Smooth muscle cell (in vitro differentiated cells): Measurements from ENCODE around the gene PGR. TPM values are rescaled to one million over a fixed set of nuclear protein-coding genes. Genes with fewer than 3 reads are reported as not detected.

Experiments
- DNase-seq: peaks from one replicate; lab custom pipeline; 2025; ENCODE audit not compliant: unreplicated experiment; lab: John Stamatoyannopoulos, UW
- H2AFZ ChIP-seq: fragments of 200-600 bp; sonication (generic); 2 replicates; pipeline ENCODE4 v1.6.0; 2016; ENCODE audit warnings: antibody characterized with exemption, low read depth, mild to moderate bottlenecking
- H3F3A ChIP-seq: fragments of 200-600 bp; sonication (generic); 2 replicates; pipeline ENCODE4 v1.6.0; 2017; ENCODE audit warnings: antibody characterized with exemption, low read depth
- H3K27ac ChIP-seq: fragments of 200-600 bp; sonication (generic); 2 replicates; pipeline ENCODE4 v1.5.1; 2016; ENCODE audit warnings: low read depth, mild to moderate bottlenecking
- H3K27me3 ChIP-seq: fragments of 200-600 bp; sonication (generic); 2 replicates; pipeline ENCODE4 v1.6.1; 2016; ENCODE audit warnings: low read depth, mild to moderate bottlenecking
- H3K36me3 ChIP-seq: fragments of 200-600 bp; sonication (generic); 2 replicates; pipeline ENCODE4 v1.5.1; 2016; ENCODE audit warnings: low read depth
- H3K4me1 ChIP-seq: fragments of 200-600 bp; sonication (generic); 2 replicates; pipeline ENCODE4 v1.5.1; 2016; ENCODE audit warnings: low read depth
- H3K4me2 ChIP-seq: fragments of 200-600 bp; sonication (generic); 2 replicates; pipeline ENCODE4 v1.6.0; 2016; ENCODE audit warnings: mild to moderate bottlenecking
- H3K4me3 ChIP-seq: fragments of 200-600 bp; sonication (generic); 2 replicates; pipeline ENCODE4 v1.5.1; 2016; ENCODE audit warnings: mild to moderate bottlenecking
- H3K79me2 ChIP-seq: fragments of 200-600 bp; sonication (generic); 2 replicates; pipeline ENCODE4 v1.6.0; 2016; ENCODE audit warnings: low read depth, mild to moderate bottlenecking
- H3K9ac ChIP-seq: fragments of 200-600 bp; sonication (generic); 2 replicates; pipeline ENCODE4 v1.6.0; 2016; ENCODE audit warnings: low read depth
- H3K9me3 ChIP-seq: fragments of 200-600 bp; sonication (generic); replicated peaks from 2 replicates; pipeline ENCODE4 v1.5.1; 2016; ENCODE audit warnings: low read depth
- H4K20me1 ChIP-seq: fragments of 200-600 bp; sonication (generic); 2 replicates; pipeline ENCODE4 v1.6.0; 2016; ENCODE audit warnings: low read depth
- WGBS: methylation state at CpG from one replicate; pipeline ENCODE4 v1.1.7; 2016; ENCODE audit warnings: low lambda C conversion rate; 5-methylcytosine and 5-hydroxymethylcytosine counted together
- polyA plus RNA-seq: library from polyadenylated mRNA; unstranded; fragments of >200 nt; fragmentation: Nextera tagmentation; extraction: Ambion mirVana; gene quantifications from 2 replicates; pipeline ENCODE4 v1.2.1, GENCODE V29; 2016
- total RNA-seq: library from RNA; depleted of rRNA; stranded (reverse); fragments of >200 nt; gene quantifications from 2 replicates; pipeline ENCODE4 v1.2.3, GENCODE V29; 2014
- TF ChIP-seq, protein P1 (sequence below): fragments of 200-600 bp; sonication (generic); IDR thresholded peaks from 2 replicates; pipeline ENCODE4 v1.5.1; 2017; ENCODE audit warnings: borderline replicate concordance, mild to moderate bottlenecking, antibody characterized with exemption; ENCODE audit not compliant: insufficient read depth, poor library complexity, severe bottlenecking

Gene PGR
- total and polyA plus RNA-seq, 2 experiments from 2014 or later, result 0.27 to 0.85 TPM

DNA sequence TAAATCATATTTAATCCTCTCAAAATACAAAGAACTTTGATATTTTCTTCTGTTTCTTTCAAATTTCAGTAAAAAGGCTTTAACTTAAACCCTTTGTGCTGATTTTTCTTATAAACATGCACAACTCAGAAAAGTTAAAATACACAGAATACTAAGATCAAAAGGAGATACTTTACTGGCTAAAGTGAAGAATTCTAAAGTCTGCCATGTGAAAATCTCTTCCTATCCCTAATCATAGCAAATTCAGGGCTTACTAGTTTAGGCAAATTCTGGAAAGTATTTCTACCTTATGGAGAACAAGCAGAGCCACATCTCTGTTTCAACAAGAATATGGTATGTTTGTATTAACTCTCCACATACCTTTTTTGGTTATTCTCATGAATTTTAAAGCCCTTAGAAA is 96.6 kb downstream of the PGR start:
- no peak overlapping the region for H3K27ac ChIP-seq
- H2AFZ ChIP-seq, result no peak overlapping the region
- H3K4me3 ChIP-seq, result no peak overlapping the region
- no peaks in the 10 kb centered on the region for H3K4me1 ChIP-seq
- H3K9me3 ChIP-seq, result no peaks in the 10 kb centered on the region
- no peaks in the 10 kb centered on the region for H3K79me2 ChIP-seq
- H3K27me3 ChIP-seq, result no peaks in the 10 kb centered on the region
- no peaks in the 10 kb centered on the region for H4K20me1 ChIP-seq
- H3K4me2 ChIP-seq, result no peak overlapping the region
- no peak for DNase-seq
- TF ChIP-seq, protein P1, sequence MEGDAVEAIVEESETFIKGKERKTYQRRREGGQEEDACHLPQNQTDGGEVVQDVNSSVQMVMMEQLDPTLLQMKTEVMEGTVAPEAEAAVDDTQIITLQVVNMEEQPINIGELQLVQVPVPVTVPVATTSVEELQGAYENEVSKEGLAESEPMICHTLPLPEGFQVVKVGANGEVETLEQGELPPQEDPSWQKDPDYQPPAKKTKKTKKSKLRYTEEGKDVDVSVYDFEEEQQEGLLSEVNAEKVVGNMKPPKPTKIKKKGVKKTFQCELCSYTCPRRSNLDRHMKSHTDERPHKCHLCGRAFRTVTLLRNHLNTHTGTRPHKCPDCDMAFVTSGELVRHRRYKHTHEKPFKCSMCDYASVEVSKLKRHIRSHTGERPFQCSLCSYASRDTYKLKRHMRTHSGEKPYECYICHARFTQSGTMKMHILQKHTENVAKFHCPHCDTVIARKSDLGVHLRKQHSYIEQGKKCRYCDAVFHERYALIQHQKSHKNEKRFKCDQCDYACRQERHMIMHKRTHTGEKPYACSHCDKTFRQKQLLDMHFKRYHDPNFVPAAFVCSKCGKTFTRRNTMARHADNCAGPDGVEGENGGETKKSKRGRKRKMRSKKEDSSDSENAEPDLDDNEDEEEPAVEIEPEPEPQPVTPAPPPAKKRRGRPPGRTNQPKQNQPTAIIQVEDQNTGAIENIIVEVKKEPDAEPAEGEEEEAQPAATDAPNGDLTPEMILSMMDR, result no peak
- H3K9ac ChIP-seq, result no peak overlapping the region
- no peaks in the 10 kb centered on the region for H3F3A ChIP-seq
- H3K36me3 ChIP-seq, result no peaks in the 10 kb centered on the region

DNA sequence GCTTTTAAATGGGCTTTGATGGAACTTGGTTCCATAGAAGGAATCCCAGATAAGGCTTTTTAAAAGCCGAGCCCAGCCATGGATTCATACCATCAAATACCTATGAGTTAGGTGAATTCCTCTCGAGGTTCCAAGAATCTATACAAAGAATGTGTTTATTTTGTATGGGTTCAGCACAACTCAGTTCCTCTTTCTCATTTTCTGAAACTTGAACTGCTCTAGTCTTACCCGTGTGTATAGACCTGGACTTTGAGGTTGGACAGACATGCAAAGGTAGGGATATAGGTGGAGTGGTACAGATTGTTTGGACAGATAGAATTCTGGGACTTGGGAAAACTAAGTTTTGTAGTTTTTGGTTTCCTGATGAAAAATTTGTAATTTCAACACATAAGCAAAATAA is 97.9 kb downstream of the PGR start:
- Histone ChIP-seq H3K4me1 (no peaks in the 10 kb centered on the region), H3F3A (no peaks in the 10 kb centered on the region), H3K36me3 (no peaks in the 10 kb centered on the region), H3K27ac (no peak overlapping the region), H3K9me3 (no peaks in the 10 kb centered on the region), H3K27me3 (no peaks in the 10 kb centered on the region), H3K9ac (no peak overlapping the region), H3K4me2 (no peak overlapping the region), H3K79me2 (no peaks in the 10 kb centered on the region), H2AFZ (no peak overlapping the region), H3K4me3 (no peak overlapping the region), H4K20me1 (no peaks in the 10 kb centered on the region)
- 95% methylated on average over 3 of the region's 3 CpGs for WGBS
- no peak for DNase-seq
- TF ChIP-seq, protein P1, result no peak

DNA sequence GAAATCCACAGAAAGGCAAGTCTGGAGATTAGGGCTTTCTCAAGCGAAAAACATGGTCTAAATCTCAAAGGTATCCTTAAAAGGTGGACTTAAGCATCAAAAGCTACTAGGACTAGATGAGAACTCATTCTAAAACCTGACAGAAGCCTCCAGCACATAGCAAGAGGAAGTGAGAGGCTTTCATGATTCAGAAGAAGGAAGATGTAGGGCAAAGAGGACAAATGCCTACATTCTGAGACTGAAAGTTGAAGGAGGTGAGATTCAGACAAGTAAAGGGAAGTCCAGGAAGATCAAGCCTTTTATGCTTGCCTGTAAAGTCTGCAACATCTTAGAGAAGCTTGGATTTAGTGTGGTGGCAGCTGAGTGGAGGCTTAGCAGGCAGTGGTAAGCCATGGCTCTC is 98.9 kb downstream of the PGR start:
- no peak overlapping the region for H3K27ac ChIP-seq
- 91% methylated on average over 1 of the region's 1 CpG for WGBS
- H3K4me2 ChIP-seq, result no peak overlapping the region
- TF ChIP-seq, protein P1, result no peak
- no peaks in the 10 kb centered on the region for H3K36me3 ChIP-seq
- H3K9ac ChIP-seq, result no peak overlapping the region
- H3F3A ChIP-seq, result no peaks in the 10 kb centered on the region
- H3K9me3 ChIP-seq, result no peaks in the 10 kb centered on the region
- no peak for DNase-seq
- no peak overlapping the region for H2AFZ ChIP-seq
- no peaks in the 10 kb centered on the region for H3K27me3 ChIP-seq
- no peaks in the 10 kb centered on the region for H4K20me1 ChIP-seq
- H3K4me3 ChIP-seq, result no peak overlapping the region
- H3K4me1 ChIP-seq, result no peaks in the 10 kb centered on the region
- no peaks in the 10 kb centered on the region for H3K79me2 ChIP-seq

DNA sequence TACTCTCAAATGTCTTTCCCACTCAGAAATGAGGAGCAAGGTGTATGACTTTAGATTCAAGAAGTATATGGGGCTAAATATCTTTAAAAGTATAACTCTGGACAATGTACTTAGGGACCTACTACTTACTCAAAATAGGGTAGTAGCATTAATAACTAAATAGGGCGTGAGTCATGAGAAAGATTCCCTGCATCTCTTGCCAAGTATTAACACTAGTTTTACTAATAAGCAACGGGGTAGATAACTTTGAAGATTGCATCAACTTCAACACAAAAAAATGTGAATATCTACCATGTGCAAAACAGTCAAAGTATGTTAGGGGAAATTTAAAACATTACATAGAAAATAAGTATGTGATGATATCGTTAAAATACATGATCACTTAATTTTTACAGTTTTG is 99.6 kb downstream of the PGR start:
- WGBS, result 73% methylated on average over 3 of the region's 3 CpGs
- no peak overlapping the region for H3K4me3 ChIP-seq
- no peaks in the 10 kb centered on the region for H3K9me3 ChIP-seq
- no peak overlapping the region for H3K27ac ChIP-seq
- H3K79me2 ChIP-seq, result no peaks in the 10 kb centered on the region
- no peak overlapping the region for H3K4me2 ChIP-seq
- H3K27me3 ChIP-seq, result no peaks in the 10 kb centered on the region
- no peak overlapping the region for H2AFZ ChIP-seq
- TF ChIP-seq, protein P1, result no peak
- H3K9ac ChIP-seq, result no peak overlapping the region
- no peaks in the 10 kb centered on the region for H3K4me1 ChIP-seq
- DNase-seq, result no peak
- no peaks in the 10 kb centered on the region for H3K36me3 ChIP-seq
- no peaks in the 10 kb centered on the region for H4K20me1 ChIP-seq
- no peaks in the 10 kb centered on the region for H3F3A ChIP-seq
